Dermis lymphatic vessel endothelial cell (primary cell): ENCODE measurements around the gene BORCS5. TPM values are rescaled to one million over a fixed set of nuclear protein-coding genes. Genes with fewer than 3 reads are reported as not detected.

Experiments
- total RNA-seq: library from RNA; depleted of rRNA; stranded (reverse); fragments of >200 nt; gene quantifications from 2 replicates; pipeline ENCODE4 v1.2.1, GENCODE V29; 2014

BORCS5 gene
- 3.5 and 6.1 TPM in 2 replicates for total RNA-seq

GRCh38 chr12:12356896-12357718 lies at the start of gene BORCS5:
Gene BORCS5 (plus strand): TSS chr12:12357078. CDS start chr12:12357452, 374 bp downstream.

GRCh38 chr12:12349711-12350665 lies 6.9 kb upstream of the BORCS5 start, which contains the start of gene MANSC1:
Gene MANSC1 (minus strand): TSS chr12:12350242. CDS start chr12:12343314, 6,928 bp downstream.

Other genes starting within 250 kb of the BORCS5 start
- gene LRP6, start 90.0 kb upstream of the BORCS5 start, total RNA-seq = 55.8 and 67.1 TPM in 2 replicates
- gene MANSC1, start 6.8 kb upstream of the BORCS5 start, total RNA-seq = 7.0 and 7.1 TPM in 2 replicates
- 5.4 and 5.7 TPM in 2 replicates for gene DUSP16, start 205.8 kb downstream of the BORCS5 start, total RNA-seq